ENCODE results near the gene PCNP. TPM values are rescaled to one million over a fixed set of nuclear protein-coding genes. Genes with fewer than 3 reads are reported as not detected.

PCNP gene
- total and polyA plus RNA-seq, 2 donors (not counting 3 experiments of a cell fraction or from before 2014, with no cell fraction given), result 22.7 to 137 TPM

GRCh38 chr3:101532783-101533602, 41.0 kb upstream of the PCNP start:
- peak; percentile 52 for FAIRE-seq

More at GRCh38 chr3:101532783-101533602, 41.0 kb upstream of the PCNP start:
- Histone ChIP-seq H3K4me3 (replicated peaks in 1 of 3; ENCODE audit: insufficient read depth in 1 of 3, low read depth in 1 of 3, low read length in 3 of 3) (no peak overlapping the region), H4K20me1 (replicated peaks; ENCODE audit: control insufficient read depth, extremely low read depth, insufficient read depth, low read length) (no peaks in the 10 kb centered on the region), H3K9me3 (replicated peaks; ENCODE audit: control insufficient read depth, insufficient read depth, low read length) (no peaks in the 10 kb centered on the region), H3K9ac (replicated peaks; ENCODE audit: extremely low read depth, insufficient read depth, low read length) (peak overlapping the region; percentile 50), H3K4me2 (ENCODE audit: insufficient read depth, low read length) (peak overlapping the region; percentile 47), H3K27me3 (ENCODE audit: control insufficient read depth in 2 of 2, insufficient read depth in 2 of 2, low read length in 2 of 2) (no peaks in the 10 kb centered on the region), H3K4me1 (ENCODE audit: control insufficient read depth, extremely low read depth, insufficient read depth, low read length) (peaks cover 32% of the 10 kb centered on the region), H3K36me3 (ENCODE audit: control insufficient read depth in 2 of 2, extremely low read depth in 1 of 2, insufficient read depth in 2 of 2, low read length in 2 of 2) (no peaks in the 10 kb centered on the region), H2AFZ (ENCODE audit: low read depth, low read length) (peak overlapping the region; percentile 75), H3K79me2 (ENCODE audit: control insufficient read depth, insufficient read depth, low read length) (no peaks in the 10 kb centered on the region), H3K9me1 (replicated peaks; ENCODE audit: control insufficient read depth, extremely low read depth, insufficient read depth, low read length) (no peaks in the 10 kb centered on the region), H3K27ac (ENCODE audit: insufficient read depth, low read depth, low read length) (peak overlapping the region; percentile 73)
- intact Hi-C loops (cut with micrococcal nuclease), result loop anchor here (1.0 kb wide), 1 partner anchor 12 kb away; no protein-coding TSS in a partner anchor
- TF ChIP-seq POLR2AphosphoS5 (IDR thresholded peaks at IDR 0.05; ENCODE audit: insufficient read depth, low read depth, low read length) (no peak), EZH2 (IDR thresholded peaks at IDR 0.05; ENCODE audit: borderline replicate concordance, low read depth, low read length, severe bottlenecking) (no peak), JUN (IDR thresholded peaks at IDR 0.05; ENCODE audit: borderline replicate concordance, insufficient read depth, insufficient read length, low read depth) (no peak), MYC (IDR thresholded peaks at IDR 0.05; ENCODE audit: low read depth, low read length) (no peak), CTCF (IDR thresholded peaks at IDR 0.05; ENCODE audit: extremely low read depth in 1 of 2, insufficient read depth in 1 of 2, low read depth in 1 of 2, low read length in 2 of 2) (no peak), FOS (IDR thresholded peaks at IDR 0.05; ENCODE audit: borderline replicate concordance, insufficient read depth, low read length) (no peak), GATA2 (IDR thresholded peaks at IDR 0.05; ENCODE audit: insufficient read depth, insufficient read length, low read depth, low read length) (peak; percentile 76), MAX (IDR thresholded peaks at IDR 0.05; ENCODE audit: insufficient read depth, insufficient read length) (no peak), POLR2A (IDR thresholded peaks at IDR 0.05; ENCODE audit: low read depth, low read length) (peak; percentile 32)
- DNase-seq (ENCODE audit: low read depth, low spot score), result peak; percentile 39
- dilution Hi-C loops (cut with MboI; ENCODE audit: extremely low pct_ligation_motif_present, low sequenced_read_pairs), result no loop called here
- CTCF ChIA-PET, result no interaction called here
- POLR2A ChIA-PET, result no interaction called here
- BruUV-seq (replicated peaks), result no TSS peak
